Muscle of leg (tissue), 11 donors: ENCODE results near the gene ADGRA1. TPM values are rescaled to one million over a fixed set of nuclear protein-coding genes. Genes with fewer than 3 reads are reported as not detected.

ENCODE experiments used
- DNase-seq: peaks from one replicate; pipeline ENCODE4 v3.0.0; 2013
- H3K27ac ChIP-seq: one replicate; pipeline ENCODE4 v1.5.1; 2013; ENCODE audit warnings: mild to moderate bottlenecking, low read length, control low read depth
- H3K27me3 ChIP-seq: one replicate; pipeline ENCODE4 v1.6.1; 2013; ENCODE audit warnings: low read length; ENCODE audit not compliant: control insufficient read depth, insufficient read depth
- H3K36me3 ChIP-seq: one replicate; pipeline ENCODE4 v1.6.1; 2013; ENCODE audit warnings: low read length; ENCODE audit not compliant: control insufficient read depth, insufficient read depth
- H3K4me1 ChIP-seq: one replicate; pipeline ENCODE4 v1.6.1; 2013; ENCODE audit warnings: low read length; ENCODE audit not compliant: control insufficient read depth, insufficient read depth
- H3K4me3 ChIP-seq: one replicate; pipeline ENCODE4 v1.5.1; 2013; ENCODE audit warnings: low read length, control low read depth
- H3K9me3 ChIP-seq: replicated peaks from 2 replicates; pipeline ENCODE4 v1.6.1; 2013; ENCODE audit warnings: low read depth, low read length; ENCODE audit not compliant: control insufficient read depth
- WGBS: methylation state at CpG from one replicate; pipeline ENCODE4 v1.1.5; 2013; ENCODE audit warnings: missing lambda C conversion rate; ENCODE audit not compliant: insufficient coverage; 5-methylcytosine and 5-hydroxymethylcytosine counted together
- polyA plus RNA-seq, 8 donors: library from polyadenylated mRNA; unstranded; fragments of 120-200 nt; gene quantifications; one replicate each; pipeline versions ENCODE4 v1.2.1 to v1.2.3, GENCODE V29; 2013; ENCODE audit warnings: inconsistent platforms in 1 of 8, low replicate concordance in 1 of 8; ENCODE audit not compliant: insufficient read length in 8 of 8, insufficient read depth in 1 of 8
- total RNA-seq: library from RNA; stranded (reverse); fragments of 120-200 nt; gene quantifications from one replicate; pipeline ENCODE4 v1.2.4, GENCODE V29; 2013

Gene ADGRA1
- total and polyA plus RNA-seq, 9 donors: 0.80 to 3.5 (median 2.9) TPM

DNA sequence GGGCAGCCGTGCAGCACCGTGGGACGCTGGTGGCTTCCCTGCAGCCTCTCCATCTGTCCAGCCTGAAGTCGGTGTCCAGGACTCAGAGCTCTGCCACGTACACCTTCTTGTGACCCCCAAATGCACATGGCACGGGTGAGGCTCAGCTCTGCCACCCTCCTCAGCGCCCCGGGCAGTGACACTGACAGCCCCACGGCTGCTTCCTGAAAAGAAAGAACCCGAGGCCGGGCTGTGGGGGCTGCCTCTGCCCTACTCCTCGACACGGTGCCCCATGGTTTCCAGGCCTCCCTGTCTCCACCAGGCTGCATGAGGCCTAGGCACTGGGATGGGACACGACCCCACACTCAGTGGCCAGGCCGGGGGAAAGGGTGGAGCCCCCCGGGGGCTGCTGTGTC lies 13.7 kb downstream of the ADGRA1 start:
- WGBS: 38% methylated on average over 13 of the region's 16 CpGs
- peaks cover 26% of the 10 kb centered on the region for H3K27me3 ChIP-seq
- peaks cover 34% of the 10 kb centered on the region for H3K4me1 ChIP-seq
- H3K36me3 ChIP-seq: no peaks in the 10 kb centered on the region
- H3K4me3 ChIP-seq: no peak overlapping the region
- no peak overlapping the region for H3K27ac ChIP-seq
- DNase-seq: no peak
- H3K9me3 ChIP-seq: peaks cover under 1% of the 10 kb centered on the region

GRCh38 chr10:133102415-133103095 lies 14.8 kb downstream of the ADGRA1 start:
- no peak overlapping the region for H3K4me3 ChIP-seq
- H3K4me1 ChIP-seq: peaks cover 34% of the 10 kb centered on the region
- no peaks in the 10 kb centered on the region for H3K36me3 ChIP-seq
- H3K27me3 ChIP-seq: peaks cover 23% of the 10 kb centered on the region
- H3K27ac ChIP-seq: no peak overlapping the region
- 64% methylated on average over 27 of the region's 29 CpGs for WGBS
- H3K9me3 ChIP-seq: peaks cover 11% of the 10 kb centered on the region
- no peak for DNase-seq

DNA sequence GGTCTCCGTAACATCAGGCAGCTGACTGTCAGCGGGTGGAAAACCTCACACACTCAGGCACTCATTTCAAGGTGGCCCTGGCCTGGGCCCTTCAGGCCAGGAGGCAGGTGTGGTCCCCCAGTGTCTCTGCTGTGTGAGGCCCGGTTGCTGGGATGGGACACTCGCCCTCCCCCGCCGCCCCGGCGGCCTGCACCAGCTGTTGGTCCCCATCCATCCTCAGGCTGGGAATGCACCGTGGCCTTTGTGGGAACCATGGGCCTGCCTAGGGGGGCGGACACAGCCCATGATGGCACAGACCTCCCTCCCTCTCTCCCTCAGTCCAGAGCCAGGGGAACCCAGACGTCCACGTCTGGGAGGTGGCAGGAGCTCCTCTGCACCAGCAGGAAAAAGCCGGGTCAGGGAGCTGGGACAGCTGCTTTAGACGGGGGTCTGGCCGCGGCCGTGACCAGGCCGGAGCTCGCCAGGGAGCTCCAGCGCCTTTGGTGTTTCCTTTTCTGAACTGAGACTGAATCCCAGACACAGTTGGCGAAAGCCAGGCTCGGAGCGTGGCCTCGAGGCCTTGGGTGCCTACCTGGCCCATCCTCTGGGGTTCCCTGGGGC lies 15.7 kb downstream of the ADGRA1 start:
- Histone ChIP-seq H3K9me3 (peaks cover 20% of the 10 kb centered on the region), H3K27me3 (peaks cover 23% of the 10 kb centered on the region), H3K36me3 (no peaks in the 10 kb centered on the region), H3K4me1 (peaks cover 34% of the 10 kb centered on the region), H3K4me3 (no peak overlapping the region), H3K27ac (no peak overlapping the region)
- peak; percentile 37 for DNase-seq
- WGBS: 74% methylated on average over 15 of the region's 24 CpGs

- 35% methylated on average over 23 of the region's 40 CpGs for WGBS
- H3K4me1 ChIP-seq: peaks cover 38% of the 10 kb centered on the region
- peaks cover 23% of the 10 kb centered on the region for H3K27me3 ChIP-seq
- DNase-seq: no peak
- no peak overlapping the region for H3K27ac ChIP-seq
- no peaks in the 10 kb centered on the region for H3K36me3 ChIP-seq
- H3K9me3 ChIP-seq: peaks cover 23% of the 10 kb centered on the region
- no peak overlapping the region for H3K4me3 ChIP-seq
These were observed 16.6 kb downstream of the ADGRA1 start for GRCh38 chr10:133104068-133104962.

DNA sequence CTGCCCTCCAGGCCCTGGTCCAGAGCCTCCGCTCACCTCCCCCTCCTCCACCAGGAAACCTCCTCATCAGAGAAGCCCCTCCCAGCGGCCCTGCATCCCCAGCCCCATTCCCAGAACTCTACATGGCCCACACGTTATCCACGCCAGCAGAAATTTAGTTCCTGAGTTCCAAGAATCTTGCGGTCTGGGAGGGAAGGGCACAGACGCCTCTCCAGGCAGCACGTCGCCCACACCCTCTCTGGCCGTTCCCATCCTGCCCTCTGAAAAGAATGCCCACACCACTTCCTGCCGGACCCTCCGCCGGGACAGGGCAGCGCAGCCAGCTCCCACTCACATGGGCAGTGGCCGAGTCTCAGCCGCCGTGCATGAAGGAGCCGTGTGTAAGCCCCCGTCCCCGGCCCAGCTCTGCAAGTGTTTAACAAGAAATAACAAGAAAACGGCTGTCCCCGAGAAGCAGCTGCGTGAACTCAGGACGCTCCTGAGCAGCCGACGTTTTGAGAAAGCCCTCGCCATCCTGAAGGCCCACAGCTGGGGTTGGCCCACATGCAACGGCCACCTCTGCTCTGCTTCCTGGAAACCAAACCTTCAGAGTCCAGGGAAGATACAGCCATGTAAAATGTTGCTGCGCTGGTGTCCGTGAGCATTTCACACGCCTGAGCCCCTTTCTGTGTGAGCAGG lies 17.4 kb downstream of the ADGRA1 start:
- H3K36me3 ChIP-seq: no peaks in the 10 kb centered on the region
- H3K9me3 ChIP-seq: peaks cover 23% of the 10 kb centered on the region
- no peak overlapping the region for H3K27ac ChIP-seq
- H3K4me3 ChIP-seq: no peak overlapping the region
- peaks cover 46% of the 10 kb centered on the region for H3K4me1 ChIP-seq
- peaks cover 18% of the 10 kb centered on the region for H3K27me3 ChIP-seq
- WGBS: 44% methylated on average over 27 of the region's 30 CpGs
- DNase-seq: no peak

GRCh38 chr10:133105686-133106390 lies 18.1 kb downstream of the ADGRA1 start:
- DNase-seq: no peak
- WGBS: 76% methylated on average over 15 of the region's 19 CpGs
- peaks cover 14% of the 10 kb centered on the region for H3K27me3 ChIP-seq

GRCh38 chr10:133106516-133106915 lies 18.8 kb downstream of the ADGRA1 start:
- no peak overlapping the region for H3K27ac ChIP-seq
- H3K36me3 ChIP-seq: no peaks in the 10 kb centered on the region
- H3K4me3 ChIP-seq: no peak overlapping the region
- H3K27me3 ChIP-seq: peaks cover 7% of the 10 kb centered on the region
- H3K4me1 ChIP-seq: peaks cover 46% of the 10 kb centered on the region
- WGBS: 91% methylated on average over 17 of the region's 18 CpGs
- H3K9me3 ChIP-seq: peaks cover 23% of the 10 kb centered on the region
- DNase-seq: no peak

More at GRCh38 chr10:133105686-133106390, 18.1 kb downstream of the ADGRA1 start:
- Histone ChIP-seq H3K27ac (no peak overlapping the region), H3K4me1 (peaks cover 48% of the 10 kb centered on the region), H3K4me3 (no peak overlapping the region), H3K36me3 (no peaks in the 10 kb centered on the region), H3K9me3 (peaks cover 23% of the 10 kb centered on the region)

- WGBS: no CpG with 5 or more reads among the region's 1 CpG
- Histone ChIP-seq H3K36me3 (no peaks in the 10 kb centered on the region), H3K27ac (no peak overlapping the region), H3K27me3 (peaks cover 5% of the 10 kb centered on the region), H3K9me3 (peaks cover 23% of the 10 kb centered on the region), H3K4me1 (peaks cover 46% of the 10 kb centered on the region), H3K4me3 (no peak overlapping the region)
- DNase-seq: no peak
These were observed 19.7 kb downstream of the ADGRA1 start for GRCh38 chr10:133107442-133107841.

DNA sequence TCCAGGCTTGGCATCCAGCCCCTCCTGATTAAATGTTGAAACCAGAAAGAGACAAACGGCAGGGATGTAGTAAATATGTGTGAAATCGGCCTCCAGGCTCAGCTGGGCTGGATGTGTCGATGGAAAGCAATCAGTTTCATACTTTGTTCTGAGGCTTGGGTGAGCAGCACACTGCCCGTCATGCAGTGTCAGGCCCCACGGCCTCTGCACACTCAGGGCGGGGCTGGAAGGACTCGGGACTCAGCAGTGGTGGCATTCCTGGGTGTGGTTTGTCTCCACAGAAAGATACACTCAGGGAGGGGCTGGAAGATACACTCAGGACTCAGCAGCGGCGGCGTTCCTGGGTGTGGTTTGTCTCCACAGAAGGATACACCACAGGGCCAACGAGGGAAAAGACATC lies 22.0 kb downstream of the ADGRA1 start:
- no peaks in the 10 kb centered on the region for H3K36me3 ChIP-seq
- 49% methylated on average over 11 of the region's 11 CpGs for WGBS
- H3K27me3 ChIP-seq: no peaks in the 10 kb centered on the region
- no peak overlapping the region for H3K4me3 ChIP-seq
- peak overlapping the region; percentile 80 for H3K27ac ChIP-seq
- peaks cover 23% of the 10 kb centered on the region for H3K9me3 ChIP-seq
- H3K4me1 ChIP-seq: peaks cover 28% of the 10 kb centered on the region
- DNase-seq: peak; percentile 46
